ENCODE data around the gene CLCNKB.
A peak's percentile ranks its signal among the peaks of the same experiment; 100 is the strongest.

Gene CLCNKB

DNA sequence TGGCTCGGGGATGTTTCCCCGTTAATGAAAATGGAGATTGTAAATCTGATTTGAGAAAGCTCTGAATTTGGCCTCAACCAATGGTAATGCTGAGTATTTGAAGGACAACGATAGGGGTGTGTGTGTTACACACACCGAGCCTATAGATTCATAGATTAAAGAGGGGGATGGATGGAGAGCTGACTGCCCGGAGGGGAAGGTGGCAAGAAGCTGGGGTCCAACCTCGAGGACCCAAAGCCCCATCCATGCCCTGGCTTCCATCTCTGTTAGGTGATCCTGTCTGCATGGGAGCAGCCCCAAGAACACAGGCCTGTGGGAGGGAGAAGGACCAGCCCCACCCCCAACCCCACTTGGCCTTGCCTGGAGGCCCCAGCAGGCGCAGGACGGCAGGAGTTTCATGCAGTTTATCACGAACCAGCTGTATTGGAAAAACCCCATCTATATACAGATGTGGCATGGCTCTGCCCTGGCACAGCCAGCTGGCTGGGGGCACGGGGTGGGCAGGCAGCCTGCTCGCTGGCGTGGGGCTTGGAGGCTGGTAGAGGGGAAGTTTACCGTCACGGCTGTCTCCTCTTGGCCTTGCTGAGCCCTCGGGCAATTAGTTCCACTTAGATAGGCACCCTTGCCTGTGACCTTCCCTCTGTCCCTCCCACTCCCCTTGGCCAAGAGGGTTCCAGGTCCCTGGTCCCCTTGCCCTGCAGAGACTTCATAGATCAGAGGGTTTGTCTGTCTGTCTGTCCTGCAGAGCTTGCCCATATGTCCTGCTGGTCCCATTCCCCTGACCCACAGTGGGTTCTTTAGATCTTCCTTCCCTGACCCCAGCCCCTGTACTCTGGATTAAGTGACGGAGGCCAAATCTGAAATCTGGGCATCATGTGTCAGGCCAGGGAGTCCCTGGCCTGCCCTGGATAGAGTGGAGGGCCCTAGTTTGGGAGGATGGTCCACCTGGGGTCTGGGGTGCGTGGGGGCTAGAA, 28.8 kb upstream of the CLCNKB start:
- TF ChIP-seq, protein P1, sequence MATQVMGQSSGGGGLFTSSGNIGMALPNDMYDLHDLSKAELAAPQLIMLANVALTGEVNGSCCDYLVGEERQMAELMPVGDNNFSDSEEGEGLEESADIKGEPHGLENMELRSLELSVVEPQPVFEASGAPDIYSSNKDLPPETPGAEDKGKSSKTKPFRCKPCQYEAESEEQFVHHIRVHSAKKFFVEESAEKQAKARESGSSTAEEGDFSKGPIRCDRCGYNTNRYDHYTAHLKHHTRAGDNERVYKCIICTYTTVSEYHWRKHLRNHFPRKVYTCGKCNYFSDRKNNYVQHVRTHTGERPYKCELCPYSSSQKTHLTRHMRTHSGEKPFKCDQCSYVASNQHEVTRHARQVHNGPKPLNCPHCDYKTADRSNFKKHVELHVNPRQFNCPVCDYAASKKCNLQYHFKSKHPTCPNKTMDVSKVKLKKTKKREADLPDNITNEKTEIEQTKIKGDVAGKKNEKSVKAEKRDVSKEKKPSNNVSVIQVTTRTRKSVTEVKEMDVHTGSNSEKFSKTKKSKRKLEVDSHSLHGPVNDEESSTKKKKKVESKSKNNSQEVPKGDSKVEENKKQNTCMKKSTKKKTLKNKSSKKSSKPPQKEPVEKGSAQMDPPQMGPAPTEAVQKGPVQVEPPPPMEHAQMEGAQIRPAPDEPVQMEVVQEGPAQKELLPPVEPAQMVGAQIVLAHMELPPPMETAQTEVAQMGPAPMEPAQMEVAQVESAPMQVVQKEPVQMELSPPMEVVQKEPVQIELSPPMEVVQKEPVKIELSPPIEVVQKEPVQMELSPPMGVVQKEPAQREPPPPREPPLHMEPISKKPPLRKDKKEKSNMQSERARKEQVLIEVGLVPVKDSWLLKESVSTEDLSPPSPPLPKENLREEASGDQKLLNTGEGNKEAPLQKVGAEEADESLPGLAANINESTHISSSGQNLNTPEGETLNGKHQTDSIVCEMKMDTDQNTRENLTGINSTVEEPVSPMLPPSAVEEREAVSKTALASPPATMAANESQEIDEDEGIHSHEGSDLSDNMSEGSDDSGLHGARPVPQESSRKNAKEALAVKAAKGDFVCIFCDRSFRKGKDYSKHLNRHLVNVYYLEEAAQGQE (IDR thresholded peaks at IDR 0.05; ENCODE audit: insufficient read depth in 1 of 2, low read depth in 2 of 2, low read length in 2 of 2): no peak
- no peak for TF ChIP-seq SIN3A (IDR thresholded peaks at IDR 0.05; ENCODE audit: borderline replicate concordance, insufficient read depth, low read length)
- peak; percentile 4 for TF ChIP-seq FOXP2 (optimal IDR thresholded peaks at IDR 0.05; ENCODE audit: borderline replicate concordance, extremely low read depth, extremely low read length, insufficient read depth)

DNA sequence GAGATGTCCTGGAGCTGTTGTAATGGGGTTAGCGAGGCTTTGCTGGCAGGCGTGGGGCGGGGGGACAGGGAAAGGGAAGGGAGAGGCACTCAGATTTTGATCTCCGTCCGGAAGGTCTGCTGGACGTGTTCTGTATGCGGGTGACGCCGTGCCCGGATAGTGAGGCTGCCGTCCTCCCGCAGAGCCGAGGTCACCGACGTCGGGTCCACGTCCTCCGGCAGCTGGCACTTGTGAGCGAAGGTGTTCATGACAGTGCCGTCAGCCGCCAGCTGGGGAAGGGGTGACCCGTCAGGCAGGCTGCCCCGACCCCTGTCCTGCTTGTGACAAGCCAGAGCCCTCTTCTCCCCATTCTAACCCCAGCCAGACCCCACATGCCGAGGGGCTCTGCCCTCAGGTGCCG, 28.1 kb upstream of the CLCNKB start:
- TF ChIP-seq POLR2AphosphoS5 (IDR thresholded peaks at IDR 0.05; ENCODE audit: low read depth, low read length): no peak
- TF ChIP-seq SIN3A (IDR thresholded peaks at IDR 0.05; ENCODE audit: borderline replicate concordance, insufficient read depth, low read length): no peak

DNA sequence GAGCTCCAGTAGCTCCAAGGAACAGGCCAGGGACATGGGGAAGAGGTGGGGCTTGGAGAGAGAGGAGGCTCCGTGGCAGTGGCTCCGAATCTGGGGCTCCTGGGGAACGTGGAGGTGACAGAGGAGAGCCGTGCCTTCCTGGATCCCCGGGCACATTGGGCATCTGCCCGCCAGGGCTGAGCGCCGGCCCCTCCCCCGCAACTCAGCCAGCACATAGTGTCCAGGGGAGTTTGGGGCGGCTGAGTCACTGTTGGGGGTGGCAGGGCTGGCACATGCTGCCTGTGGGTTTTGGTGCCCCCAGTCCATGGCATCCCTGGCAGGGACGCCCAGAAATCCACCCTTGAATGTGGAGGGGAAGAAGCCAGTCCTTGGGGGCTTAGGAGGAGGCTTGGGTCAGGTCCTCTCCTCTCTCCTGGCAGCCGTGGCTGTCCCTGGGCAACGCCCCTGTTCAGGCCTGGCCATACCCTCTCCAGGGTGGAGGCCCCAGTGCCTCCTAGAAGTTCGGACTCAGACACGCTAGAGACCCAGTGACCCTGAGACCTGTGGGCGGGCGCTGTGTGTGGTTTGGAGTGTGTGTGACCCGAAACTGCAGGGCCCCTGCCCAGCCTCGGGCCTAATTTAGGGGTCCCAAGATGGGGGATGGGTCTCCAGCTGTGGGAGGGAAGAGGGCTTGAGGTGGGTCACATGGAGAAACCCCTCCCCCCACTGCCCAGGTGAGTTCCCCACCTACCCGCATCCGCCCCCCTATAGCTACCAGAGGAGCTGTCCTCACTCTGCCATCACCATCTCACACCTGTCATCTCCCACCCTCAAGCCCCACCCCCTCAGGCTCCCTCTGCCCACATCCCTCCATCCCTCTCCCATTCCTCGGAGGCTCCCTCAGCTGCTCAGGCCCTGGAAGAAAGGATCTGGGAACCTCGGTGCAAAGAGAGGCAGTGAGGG, 27.4 kb upstream of the CLCNKB start:
- no peak for TF ChIP-seq POLR2AphosphoS5 (IDR thresholded peaks at IDR 0.05; ENCODE audit: low read depth, low read length)
- no peak for TF ChIP-seq TAF1 (IDR thresholded peaks at IDR 0.05; ENCODE audit: borderline replicate concordance, insufficient read depth, low read length)
- TF ChIP-seq FOXP2 (optimal IDR thresholded peaks at IDR 0.05; ENCODE audit: borderline replicate concordance, extremely low read depth, extremely low read length, insufficient read depth): no peak
- no peak for TF ChIP-seq SIN3A (IDR thresholded peaks at IDR 0.05; ENCODE audit: borderline replicate concordance, insufficient read depth, low read length)
- TF ChIP-seq, protein P1 (IDR thresholded peaks at IDR 0.05; ENCODE audit: insufficient read depth in 1 of 2, low read depth in 2 of 2, low read length in 2 of 2): no peak

DNA sequence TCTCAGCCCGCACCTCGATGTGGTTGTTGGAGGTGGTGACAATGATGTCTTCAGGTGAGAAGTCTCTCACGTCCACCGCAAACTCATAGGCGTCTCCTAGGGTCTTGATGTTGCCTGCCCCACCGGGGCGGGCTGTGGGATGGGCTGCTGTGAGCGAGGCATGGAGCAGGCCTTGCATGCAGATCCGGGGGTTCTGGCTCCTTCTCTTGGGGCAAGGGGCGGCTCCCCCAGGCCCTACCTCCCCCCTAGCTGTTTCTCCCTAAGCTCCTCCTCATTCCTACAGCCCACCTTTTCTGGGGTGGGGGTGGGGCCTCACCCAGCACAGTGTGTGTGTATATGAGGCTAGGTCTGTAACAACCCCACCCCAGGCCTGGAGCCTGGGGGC, 26.5 kb upstream of the CLCNKB start:
- no peak for TF ChIP-seq POLR2AphosphoS5 (IDR thresholded peaks at IDR 0.05; ENCODE audit: low read depth, low read length)
- TF ChIP-seq TAF1 (IDR thresholded peaks at IDR 0.05; ENCODE audit: borderline replicate concordance, insufficient read depth, low read length): no peak
- TF ChIP-seq, protein P1 (IDR thresholded peaks at IDR 0.05; ENCODE audit: insufficient read depth in 1 of 2, low read depth in 2 of 2, low read length in 2 of 2): no peak
- TF ChIP-seq SIN3A (IDR thresholded peaks at IDR 0.05; ENCODE audit: borderline replicate concordance, insufficient read depth, low read length): no peak
- TF ChIP-seq FOXP2 (optimal IDR thresholded peaks at IDR 0.05; ENCODE audit: borderline replicate concordance, extremely low read depth, extremely low read length, insufficient read depth): no peak

DNA sequence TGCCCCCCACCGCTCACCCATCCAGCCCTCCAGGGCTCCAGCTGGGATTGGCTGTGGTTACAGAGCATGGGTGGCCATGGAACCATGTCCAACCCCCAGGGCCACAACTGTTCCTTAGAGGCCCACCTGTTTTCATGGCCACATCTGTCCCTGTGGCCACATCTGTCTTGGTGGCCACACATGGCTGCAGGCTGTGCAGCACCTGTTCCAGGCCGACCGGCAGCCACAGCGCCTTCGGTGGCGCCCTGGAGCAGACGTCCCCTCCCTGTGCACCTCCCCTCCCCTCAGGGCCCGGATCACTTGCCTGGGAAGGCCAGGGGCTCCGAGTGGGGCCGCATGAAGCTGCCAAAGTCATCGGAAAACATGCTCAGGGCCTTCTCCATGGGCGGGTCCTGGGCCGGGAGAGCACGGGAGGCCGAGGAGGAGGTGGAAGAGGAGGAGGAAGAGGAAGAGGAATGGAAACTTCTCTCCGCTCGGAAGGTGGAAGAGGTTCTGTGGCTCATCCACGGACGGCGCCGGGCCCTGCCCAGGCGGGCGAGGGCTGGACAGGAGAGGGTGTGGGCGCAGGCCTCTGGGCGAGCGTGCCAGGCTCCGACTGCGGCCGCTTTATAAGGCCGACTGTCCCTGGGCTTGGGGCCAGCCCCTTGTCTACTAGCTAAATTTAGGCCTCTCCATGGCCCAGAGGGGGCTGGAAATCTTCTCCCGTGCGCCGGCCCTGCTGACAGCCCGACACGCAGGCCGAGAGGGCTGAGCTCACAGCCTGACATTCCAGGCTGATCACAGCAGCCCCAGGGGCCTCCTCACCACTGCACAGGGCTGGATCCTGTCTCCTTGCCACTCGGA, 25.9 kb upstream of the CLCNKB start, which contains the start of gene HSPB7:
HSPB7 (minus strand) TSS at position 583 of the 843 bp plus-strand sequence; CDS start at position 503, 80 bp downstream.
- no peak for TF ChIP-seq TAF1 (IDR thresholded peaks at IDR 0.05; ENCODE audit: borderline replicate concordance, insufficient read depth, low read length)
- TF ChIP-seq POLR2AphosphoS5 (IDR thresholded peaks at IDR 0.05; ENCODE audit: low read depth, low read length): no peak
- TF ChIP-seq, protein P1 (IDR thresholded peaks at IDR 0.05; ENCODE audit: insufficient read depth in 1 of 2, low read depth in 2 of 2, low read length in 2 of 2): no peak
- no peak for TF ChIP-seq SIN3A (IDR thresholded peaks at IDR 0.05; ENCODE audit: borderline replicate concordance, insufficient read depth, low read length)
- TF ChIP-seq FOXP2 (optimal IDR thresholded peaks at IDR 0.05; ENCODE audit: borderline replicate concordance, extremely low read depth, extremely low read length, insufficient read depth): no peak
